HS-27A (cell line): Measurements from ENCODE around the gene TBC1D20.
A peak's percentile ranks its signal among the peaks of the same experiment; 100 is the strongest.
"Not testable (repeated sequence)": the region's sequence is repeated elsewhere in the genome, so short reads cannot be mapped to it uniquely, and the experiment has no call there.

ENCODE experiments used
- DNase-seq: peaks from one replicate; pipeline ENCODE4 v3.0.0-alpha.2; 2012; ENCODE audit warnings: low read depth, missing footprints

Gene TBC1D20

GRCh38 chr20:462199-462991 lies at the start of gene TBC1D20:
Gene TBC1D20, minus strand, starts transcription at chr20:462533. Its CDS starts 128 bp downstream, at chr20:462405.
- DNase-seq, result peak; percentile 62

GRCh38 chr20:510328-511057 lies 48.2 kb upstream of the TBC1D20 start:
- not testable (repeated sequence) for DNase-seq

GRCh38 chr20:508364-508787 lies 46.0 kb upstream of the TBC1D20 start:
- DNase-seq, result not testable (repeated sequence)

- DNase-seq, result no peak
Measured at GRCh38 chr20:507761-508332, 45.5 kb upstream of the TBC1D20 start.

- no peak for DNase-seq
Measured at GRCh38 chr20:507006-507758, 44.8 kb upstream of the TBC1D20 start.

- DNase-seq, result no peak
Measured at GRCh38 chr20:504632-505075, 42.3 kb upstream of the TBC1D20 start.

- no peak for DNase-seq
Measured at GRCh38 chr20:503048-503737, 40.9 kb upstream of the TBC1D20 start.

- no peak for DNase-seq
Measured at GRCh38 chr20:497979-498378, 35.6 kb upstream of the TBC1D20 start.

GRCh38 chr20:496126-496696 lies 33.9 kb upstream of the TBC1D20 start:
- no peak for DNase-seq

GRCh38 chr20:492159-492558 lies 29.8 kb upstream of the TBC1D20 start:
- no peak for DNase-seq

- no peak for DNase-seq
Measured at GRCh38 chr20:487655-488054, 25.3 kb upstream of the TBC1D20 start.

GRCh38 chr20:483815-484644 lies 21.7 kb upstream of the TBC1D20 start:
- no peak for DNase-seq

GRCh38 chr20:481167-481566 lies 18.8 kb upstream of the TBC1D20 start:
- no peak for DNase-seq

GRCh38 chr20:480044-480443 lies 17.7 kb upstream of the TBC1D20 start:
- no peak for DNase-seq

- DNase-seq, result no peak
Measured at GRCh38 chr20:479487-479886, 17.2 kb upstream of the TBC1D20 start.

- DNase-seq, result peak; percentile 34
Measured at GRCh38 chr20:478949-479429, 16.7 kb upstream of the TBC1D20 start.

GRCh38 chr20:478010-478948 lies 15.9 kb upstream of the TBC1D20 start:
- no peak for DNase-seq

GRCh38 chr20:476561-477249 lies 14.4 kb upstream of the TBC1D20 start:
- DNase-seq, result not testable (repeated sequence)
